GM18870 (cell line): Measurements from ENCODE around the gene TGFBR1.
A peak's percentile ranks its signal among the peaks of the same experiment; 100 is the strongest.

Experiments used
- ATAC-seq: cut with Tn5 transposase; IDR thresholded peaks from one replicate; pipeline ENCODE4 v1.9.1; 2021; ENCODE audit warnings: moderate library complexity; ENCODE audit not compliant: unreplicated experiment

TGFBR1 gene

GRCh38 chr9:99166149-99166548 lies 61.2 kb downstream of the TGFBR1 start:
- no peak for ATAC-seq

GRCh38 chr9:99167119-99167518 lies 62.2 kb downstream of the TGFBR1 start:
- ATAC-seq = no peak

- no peak for ATAC-seq
Measured at GRCh38 chr9:99167694-99168093, 62.8 kb downstream of the TGFBR1 start.

GRCh38 chr9:99169086-99169485 lies 64.2 kb downstream of the TGFBR1 start:
- no peak for ATAC-seq

- no peak for ATAC-seq
Measured at GRCh38 chr9:99169982-99170761, 65.3 kb downstream of the TGFBR1 start.

GRCh38 chr9:99171225-99172123 lies 66.6 kb downstream of the TGFBR1 start:
- ATAC-seq = no peak

GRCh38 chr9:99172124-99173091 lies 67.5 kb downstream of the TGFBR1 start:
- ATAC-seq = no peak

- no peak for ATAC-seq
Measured at GRCh38 chr9:99173570-99174504, 68.9 kb downstream of the TGFBR1 start.

GRCh38 chr9:99176527-99177013 lies 71.7 kb downstream of the TGFBR1 start:
- ATAC-seq = no peak

GRCh38 chr9:99177576-99178366 lies 72.9 kb downstream of the TGFBR1 start:
- ATAC-seq = no peak

GRCh38 chr9:99178912-99179872 lies 74.3 kb downstream of the TGFBR1 start:
- ATAC-seq = no peak

- ATAC-seq = peak; percentile 51
Measured at GRCh38 chr9:99180199-99180598, 75.3 kb downstream of the TGFBR1 start.

GRCh38 chr9:99180662-99181061 lies 75.7 kb downstream of the TGFBR1 start:
- ATAC-seq = no peak

- no peak for ATAC-seq
Measured at GRCh38 chr9:99181206-99181605, 76.3 kb downstream of the TGFBR1 start.

- ATAC-seq = peak; percentile 46
Measured at GRCh38 chr9:99181621-99182020, 76.7 kb downstream of the TGFBR1 start.

- ATAC-seq = no peak
Measured at GRCh38 chr9:99182356-99182755, 77.4 kb downstream of the TGFBR1 start.

- no peak for ATAC-seq
Measured at GRCh38 chr9:99183616-99184015, 78.7 kb downstream of the TGFBR1 start.

GRCh38 chr9:99184110-99184474 lies 79.2 kb downstream of the TGFBR1 start:
- no peak for ATAC-seq
